ENCODE results near the gene FAM131A. TPM values are rescaled to one million over a fixed set of nuclear protein-coding genes. Genes with fewer than 3 reads are reported as not detected.

The FAM131A gene
- total and polyA plus RNA-seq, 10 of the 15 experiments (the other 5 are each of a cell fraction or from before 2014, with no cell fraction given) = 0.31 to 4.5 (median 1.5) TPM

GRCh38 chr3:184352897-184353545, 15.6 kb downstream of the FAM131A start:
- H4K20me1 ChIP-seq (ENCODE audit: control insufficient read depth, insufficient read depth) = no peaks in the 10 kb centered on the region
- TF ChIP-seq ZNF592 (IDR thresholded peaks at IDR 0.05) (no peak), BCL11A (IDR thresholded peaks at IDR 0.05; ENCODE audit: low read depth, low read length) (no peak), IRF5 (IDR thresholded peaks at IDR 0.05; ENCODE audit: borderline replicate concordance) (no peak), CTCF (IDR thresholded peaks at IDR 0.05 in 2 of 3, conservative IDR thresholded peaks at IDR 0.05 in 1 of 3; ENCODE audit: control insufficient read depth in 2 of 3, extremely low read depth in 1 of 3, insufficient read depth in 1 of 3, low read depth in 3 of 3, low read length in 3 of 3) (no peak), ZBTB4 (CRISPR knock-in tag; IDR thresholded peaks at IDR 0.05) (no peak), PKNOX1 (IDR thresholded peaks at IDR 0.05) (no peak), ZNF622 (IDR thresholded peaks at IDR 0.05) (no peak)
- no TSS peak for BruUV-seq (replicated peaks)
- ChIA-PET SMC1A (ENCODE audit: uncharacterized antibody, unreplicated experiment) (no interaction called here), POLR2A (no interaction called here), RAD21 (ENCODE audit: unreplicated experiment) (interaction anchor here (1.2 to 2.6 kb wide), 2 partner anchors 19 to 161 kb away, joined by 9 to 11 read pairs; no protein-coding TSS in a partner anchor), CTCF (interaction anchor here (0.5 to 3.7 kb wide), 13 partner anchors 8 to 872 kb away, joined by 3 to 26 read pairs (median 3); no protein-coding TSS in a partner anchor)
- H3K36me3 ChIP-seq (ENCODE audit: control insufficient read depth in 2 of 2, insufficient read depth in 2 of 2, low read length in 1 of 2) = no peaks in the 10 kb centered on the region
- in situ Hi-C loops (cut with MboI) (no loop called here), intact Hi-C loops (cut with micrococcal nuclease; ENCODE audit: unreplicated experiment) (no loop called here)
- no peak overlapping the region for H3K4me2 ChIP-seq (ENCODE audit: control insufficient read depth, insufficient read depth)
- no peak for FAIRE-seq
- no peaks in the 10 kb centered on the region for H3K27me3 ChIP-seq (replicated peaks in 1 of 2; ENCODE audit: control insufficient read depth in 2 of 2, insufficient read depth in 2 of 2, low read length in 1 of 2)
- no peak overlapping the region for H3K4me3 ChIP-seq
- H2AFZ ChIP-seq (ENCODE audit: control insufficient read depth, low read depth, low read length) = no peak overlapping the region
- no peak overlapping the region for H3K27ac ChIP-seq (ENCODE audit: control insufficient read depth, insufficient read depth)
- no peaks in the 10 kb centered on the region for H3K4me1 ChIP-seq (ENCODE audit: control insufficient read depth, insufficient read depth, low read length)
- no peaks in the 10 kb centered on the region for H3K79me2 ChIP-seq (ENCODE audit: control insufficient read depth, insufficient read depth, low read length)
- 61% methylated on average over 11 of the region's 11 CpGs for WGBS (ENCODE audit: insufficient coverage, insufficient replicate concordance, low lambda C conversion rate, missing lambda C conversion rate)
- no peak for DNase-seq (ENCODE audit: low read depth, low spot score)
- no peak for ATAC-seq
- H3K9ac ChIP-seq (ENCODE audit: control insufficient read depth, insufficient read depth, low read length) = no peak overlapping the region
- no peaks in the 10 kb centered on the region for H3K9me3 ChIP-seq (replicated peaks; ENCODE audit: control insufficient read depth, insufficient read depth, low read length)
